Measurements from ENCODE around the gene ZFHX3.

The ZFHX3 gene

DNA sequence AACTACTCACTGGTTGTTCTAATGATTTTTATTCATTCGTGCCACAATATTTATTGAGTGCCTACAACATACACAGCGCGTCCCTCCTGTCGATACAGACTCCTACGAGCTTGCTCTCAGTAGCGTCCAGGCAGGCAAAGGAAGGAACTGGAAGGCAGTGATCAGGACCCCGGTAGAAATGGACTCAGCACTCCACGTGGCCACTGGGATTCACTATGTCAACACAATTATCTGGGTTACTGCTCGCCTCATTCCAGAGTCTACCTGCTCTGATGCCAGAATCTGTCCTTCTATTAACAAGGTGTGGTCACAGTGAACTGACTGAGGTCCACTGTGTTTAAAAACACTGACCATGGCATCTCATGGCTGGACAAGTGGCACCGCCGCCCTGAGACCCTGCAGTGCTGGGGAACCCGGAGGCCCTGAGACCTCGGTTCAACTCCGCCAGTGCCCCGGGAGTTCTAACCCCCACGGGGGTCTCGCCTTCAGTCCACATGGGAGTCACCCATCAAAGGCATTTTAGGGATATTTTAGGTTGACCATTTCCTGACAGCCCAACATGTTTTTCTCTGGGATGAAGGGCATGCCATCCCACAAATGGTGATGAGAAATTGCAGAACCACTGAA is 71.4 kb downstream of the ZFHX3 start:
- peaks cover 17 to 22% of the 10 kb centered on the region in 2 donors for H3K4me1 ChIP-seq (ENCODE audit: control insufficient read depth in 1 of 2, insufficient read depth in 2 of 2, low read length in 2 of 2)
- H3K4me3 ChIP-seq (ENCODE audit: low read depth in 1 of 2, low read length in 2 of 2) = no peak overlapping the region
- no peaks in the 10 kb centered on the region for H3K9me3 ChIP-seq (ENCODE audit: control insufficient read depth in 1 of 2, low read length in 2 of 2)
- H3K27ac ChIP-seq (ENCODE audit: low read depth, low read length) = no peak overlapping the region
- no peaks in the 10 kb centered on the region for H3K27me3 ChIP-seq (ENCODE audit: control insufficient read depth in 1 of 2, insufficient read depth in 2 of 2, low read length in 2 of 2)
- H3K9ac ChIP-seq (ENCODE audit: low read depth in 1 of 2, low read length in 2 of 2) = no peak overlapping the region
- H3K36me3 ChIP-seq (ENCODE audit: control insufficient read depth in 1 of 2, insufficient read depth in 2 of 2, low read length in 2 of 2) = no peaks in the 10 kb centered on the region

GRCh38 chr16:72975809-72976437 is 72.0 kb downstream of the ZFHX3 start:
- H3K27ac ChIP-seq (ENCODE audit: low read depth, low read length) = no peak overlapping the region
- H3K9me3 ChIP-seq (ENCODE audit: control insufficient read depth in 1 of 2, low read length in 2 of 2) = no peaks in the 10 kb centered on the region
- H3K36me3 ChIP-seq (ENCODE audit: control insufficient read depth in 1 of 2, insufficient read depth in 2 of 2, low read length in 2 of 2) = no peaks in the 10 kb centered on the region

DNA sequence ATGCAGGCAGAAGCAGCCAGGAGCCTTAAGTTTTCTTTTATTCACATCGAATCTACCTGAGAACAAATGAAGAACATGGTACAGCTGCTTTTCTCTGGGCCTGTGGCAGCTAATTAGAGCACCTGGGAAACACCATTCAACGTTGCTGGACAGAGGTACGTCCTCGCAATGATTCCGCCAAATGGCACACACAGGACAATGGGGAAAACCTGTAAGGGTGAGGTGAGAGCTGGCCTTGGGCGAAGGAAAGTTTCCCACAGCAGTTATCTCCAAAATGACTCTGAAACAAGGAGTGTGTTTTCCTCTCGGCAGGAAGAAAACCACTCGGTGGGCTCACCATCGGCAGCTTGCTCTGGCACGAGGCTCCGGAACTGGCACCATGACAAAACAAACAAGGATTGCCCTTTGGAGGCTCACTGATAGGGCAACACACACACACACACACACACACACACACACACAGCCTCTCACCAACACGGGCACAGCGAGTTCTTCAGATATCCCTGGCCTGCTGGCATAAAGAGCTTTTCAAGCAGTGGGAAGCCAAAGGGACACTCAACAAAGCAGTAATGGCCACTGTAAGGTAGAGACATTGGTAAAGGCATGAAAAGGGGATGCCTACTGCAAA is 73.7 kb downstream of the ZFHX3 start:
- Histone ChIP-seq H3K27ac (ENCODE audit: low read depth, low read length) (no peak overlapping the region), H3K9me3 (ENCODE audit: control insufficient read depth in 1 of 2, low read length in 2 of 2) (no peaks in the 10 kb centered on the region), H3K36me3 (ENCODE audit: control insufficient read depth in 1 of 2, insufficient read depth in 2 of 2, low read length in 2 of 2) (no peaks in the 10 kb centered on the region), H3K4me1 (ENCODE audit: control insufficient read depth in 1 of 2, insufficient read depth in 2 of 2, low read length in 2 of 2) (peaks cover 17 to 22% of the 10 kb centered on the region in 2 donors), H3K4me3 (ENCODE audit: low read depth in 1 of 2, low read length in 2 of 2) (peak overlapping the region in 1 of 2 donors; percentile 5), H3K9ac (ENCODE audit: low read depth in 1 of 2, low read length in 2 of 2) (no peak overlapping the region), H3K27me3 (ENCODE audit: control insufficient read depth in 1 of 2, insufficient read depth in 2 of 2, low read length in 2 of 2) (no peaks in the 10 kb centered on the region)

More at GRCh38 chr16:72975809-72976437, 72.0 kb downstream of the ZFHX3 start:
- Histone ChIP-seq H3K4me1 (ENCODE audit: control insufficient read depth in 1 of 2, insufficient read depth in 2 of 2, low read length in 2 of 2) (peaks cover 17 to 22% of the 10 kb centered on the region in 2 donors), H3K27me3 (ENCODE audit: control insufficient read depth in 1 of 2, insufficient read depth in 2 of 2, low read length in 2 of 2) (no peaks in the 10 kb centered on the region), H3K9ac (ENCODE audit: low read depth in 1 of 2, low read length in 2 of 2) (no peak overlapping the region), H3K4me3 (ENCODE audit: low read depth in 1 of 2, low read length in 2 of 2) (no peak overlapping the region)

DNA sequence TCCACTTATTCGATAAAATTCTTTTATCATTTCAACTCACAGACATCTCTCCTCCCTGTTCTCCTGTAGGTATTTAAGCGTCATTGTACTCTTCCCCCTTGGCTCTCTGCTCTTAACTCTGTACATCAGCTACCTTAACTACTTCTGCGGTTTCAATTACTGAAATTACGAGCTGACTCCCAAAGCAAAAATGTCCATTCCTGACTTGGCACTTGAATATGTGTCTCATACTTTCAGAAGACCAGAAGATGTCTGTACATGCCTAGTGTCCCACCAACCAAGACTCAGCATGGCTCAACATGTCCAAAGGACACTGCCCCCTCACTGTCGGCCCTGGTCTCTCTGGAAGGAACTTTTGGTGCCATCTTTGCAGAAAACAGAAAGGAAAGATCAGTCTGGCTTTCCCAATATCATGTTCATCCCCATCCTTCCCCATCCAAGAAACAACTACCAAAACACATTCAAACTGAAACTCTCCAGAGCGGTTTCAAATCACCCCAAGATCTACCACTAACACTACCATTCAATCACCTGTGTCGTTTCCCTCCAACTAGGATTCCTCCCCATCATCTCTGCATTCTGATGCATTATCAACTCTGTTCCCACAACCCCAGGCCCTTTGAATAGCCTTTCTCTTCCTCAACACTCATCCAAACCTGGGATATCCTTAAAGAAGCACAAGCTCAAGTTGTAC is 74.9 kb downstream of the ZFHX3 start:
- H3K4me1 ChIP-seq (ENCODE audit: control insufficient read depth in 1 of 2, insufficient read depth in 2 of 2, low read length in 2 of 2) = peaks cover 12 to 17% of the 10 kb centered on the region in 2 donors
- H3K27ac ChIP-seq (ENCODE audit: low read depth, low read length) = no peak overlapping the region
- H3K27me3 ChIP-seq (ENCODE audit: control insufficient read depth in 1 of 2, insufficient read depth in 2 of 2, low read length in 2 of 2) = no peaks in the 10 kb centered on the region
- no peaks in the 10 kb centered on the region for H3K9me3 ChIP-seq (ENCODE audit: control insufficient read depth in 1 of 2, low read length in 2 of 2)
- H3K4me3 ChIP-seq (ENCODE audit: low read depth in 1 of 2, low read length in 2 of 2) = no peak overlapping the region
- no peaks in the 10 kb centered on the region for H3K36me3 ChIP-seq (ENCODE audit: control insufficient read depth in 1 of 2, insufficient read depth in 2 of 2, low read length in 2 of 2)
- no peak overlapping the region for H3K9ac ChIP-seq (ENCODE audit: low read depth in 1 of 2, low read length in 2 of 2)

GRCh38 chr16:72971370-72971769 is 76.6 kb downstream of the ZFHX3 start:
- no peak overlapping the region for H3K27ac ChIP-seq (ENCODE audit: low read depth, low read length)
- H3K4me1 ChIP-seq (ENCODE audit: control insufficient read depth in 1 of 2, insufficient read depth in 2 of 2, low read length in 2 of 2) = peaks cover 6 to 12% of the 10 kb centered on the region in 2 donors
- H3K27me3 ChIP-seq (ENCODE audit: control insufficient read depth in 1 of 2, insufficient read depth in 2 of 2, low read length in 2 of 2) = no peaks in the 10 kb centered on the region
- no peaks in the 10 kb centered on the region for H3K36me3 ChIP-seq (ENCODE audit: control insufficient read depth in 1 of 2, insufficient read depth in 2 of 2, low read length in 2 of 2)
- no peak overlapping the region for H3K9ac ChIP-seq (ENCODE audit: low read depth in 1 of 2, low read length in 2 of 2)
- H3K9me3 ChIP-seq (ENCODE audit: control insufficient read depth in 1 of 2, low read length in 2 of 2) = no peaks in the 10 kb centered on the region
- no peak overlapping the region for H3K4me3 ChIP-seq (ENCODE audit: low read depth in 1 of 2, low read length in 2 of 2)

DNA sequence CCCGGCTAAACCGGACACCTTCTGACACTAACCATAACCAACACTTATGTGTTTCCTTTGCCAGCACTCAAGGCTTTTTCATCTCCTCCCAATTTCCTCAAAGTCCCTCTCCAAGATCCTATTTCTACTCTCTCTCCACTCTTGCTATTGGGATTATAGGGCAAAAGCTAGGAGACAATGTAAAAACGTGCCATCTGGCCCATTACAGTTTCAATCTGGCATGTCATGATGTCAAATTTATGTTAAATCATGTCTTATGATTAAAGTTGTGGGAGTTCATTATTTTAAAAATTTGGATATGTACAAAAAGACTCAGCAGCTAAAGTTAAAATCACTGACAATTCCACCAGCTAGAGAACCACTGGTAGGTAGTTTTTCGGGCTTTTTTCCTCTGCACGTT is 77.3 kb downstream of the ZFHX3 start:
- Histone ChIP-seq H3K9me3 (ENCODE audit: control insufficient read depth in 1 of 2, low read length in 2 of 2) (no peaks in the 10 kb centered on the region), H3K27me3 (ENCODE audit: control insufficient read depth in 1 of 2, insufficient read depth in 2 of 2, low read length in 2 of 2) (no peaks in the 10 kb centered on the region), H3K27ac (ENCODE audit: low read depth, low read length) (no peak overlapping the region), H3K9ac (ENCODE audit: low read depth in 1 of 2, low read length in 2 of 2) (no peak overlapping the region), H3K36me3 (ENCODE audit: control insufficient read depth in 1 of 2, insufficient read depth in 2 of 2, low read length in 2 of 2) (no peaks in the 10 kb centered on the region), H3K4me1 (ENCODE audit: control insufficient read depth in 1 of 2, insufficient read depth in 2 of 2, low read length in 2 of 2) (peaks cover 6 to 9% of the 10 kb centered on the region in 2 donors), H3K4me3 (ENCODE audit: low read depth in 1 of 2, low read length in 2 of 2) (no peak overlapping the region)

DNA sequence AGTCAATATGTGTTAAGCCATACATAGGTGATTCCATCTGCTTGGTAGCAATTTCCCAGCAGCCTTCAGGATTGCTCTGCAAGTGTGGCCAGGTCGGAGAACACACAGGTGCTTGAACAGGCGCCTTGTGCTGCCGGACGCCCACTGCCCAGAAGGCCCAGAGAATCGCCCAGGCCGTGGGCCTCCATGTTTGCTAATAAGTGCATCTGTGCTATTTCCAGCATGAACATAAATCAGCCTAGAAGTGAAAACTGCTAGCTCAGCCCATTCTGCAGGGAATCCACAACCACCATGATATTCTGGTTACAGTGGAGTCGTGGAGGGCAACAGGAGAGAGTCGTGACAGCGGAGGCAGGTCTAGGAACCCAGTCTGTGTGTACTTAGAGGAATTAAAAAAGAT is 78.1 kb downstream of the ZFHX3 start:
- no peak overlapping the region for H3K4me3 ChIP-seq (ENCODE audit: low read depth in 1 of 2, low read length in 2 of 2)
- peaks cover 4 to 8% of the 10 kb centered on the region in 2 donors for H3K4me1 ChIP-seq (ENCODE audit: control insufficient read depth in 1 of 2, insufficient read depth in 2 of 2, low read length in 2 of 2)
- no peaks in the 10 kb centered on the region for H3K36me3 ChIP-seq (ENCODE audit: control insufficient read depth in 1 of 2, insufficient read depth in 2 of 2, low read length in 2 of 2)
- no peaks in the 10 kb centered on the region for H3K27me3 ChIP-seq (ENCODE audit: control insufficient read depth in 1 of 2, insufficient read depth in 2 of 2, low read length in 2 of 2)
- no peak overlapping the region for H3K27ac ChIP-seq (ENCODE audit: low read depth, low read length)
- no peaks in the 10 kb centered on the region for H3K9me3 ChIP-seq (ENCODE audit: control insufficient read depth in 1 of 2, low read length in 2 of 2)
- H3K9ac ChIP-seq (ENCODE audit: low read depth in 1 of 2, low read length in 2 of 2) = no peak overlapping the region

- Histone ChIP-seq H3K4me1 (ENCODE audit: control insufficient read depth in 1 of 2, insufficient read depth in 2 of 2, low read length in 2 of 2) (peaks cover 0 to 1% of the 10 kb centered on the region in 2 donors), H3K36me3 (ENCODE audit: control insufficient read depth in 1 of 2, insufficient read depth in 2 of 2, low read length in 2 of 2) (no peaks in the 10 kb centered on the region), H3K9ac (ENCODE audit: low read depth in 1 of 2, low read length in 2 of 2) (no peak overlapping the region), H3K27ac (ENCODE audit: low read depth, low read length) (no peak overlapping the region), H3K4me3 (ENCODE audit: low read depth in 1 of 2, low read length in 2 of 2) (no peak overlapping the region), H3K27me3 (ENCODE audit: control insufficient read depth in 1 of 2, insufficient read depth in 2 of 2, low read length in 2 of 2) (no peaks in the 10 kb centered on the region), H3K9me3 (ENCODE audit: control insufficient read depth in 1 of 2, low read length in 2 of 2) (no peaks in the 10 kb centered on the region)
These were observed 78.8 kb downstream of the ZFHX3 start for GRCh38 chr16:72969146-72969545.

DNA sequence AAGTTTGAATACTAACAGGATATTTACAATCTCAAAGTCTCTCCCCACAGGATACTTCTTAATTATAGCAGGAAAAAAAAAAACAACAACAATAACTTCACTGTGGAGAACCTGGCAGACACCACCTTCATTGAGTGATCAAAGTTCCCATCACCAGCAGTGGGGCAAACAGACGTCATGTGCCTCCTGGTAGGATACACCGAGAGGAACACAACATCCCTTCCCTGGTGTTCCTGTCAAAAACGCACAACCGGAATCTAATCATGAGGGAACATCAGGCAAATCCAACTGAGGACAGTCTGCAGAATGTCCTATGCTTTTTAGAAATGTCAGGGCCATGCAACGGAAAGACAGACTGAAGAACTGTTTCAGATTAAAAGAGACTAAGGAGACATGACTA is 80.0 kb downstream of the ZFHX3 start:
- Histone ChIP-seq H3K4me1 (ENCODE audit: control insufficient read depth in 1 of 2, insufficient read depth in 2 of 2, low read length in 2 of 2) (no peaks in the 10 kb centered on the region), H3K27me3 (ENCODE audit: control insufficient read depth in 1 of 2, insufficient read depth in 2 of 2, low read length in 2 of 2) (no peaks in the 10 kb centered on the region), H3K9ac (ENCODE audit: low read depth in 1 of 2, low read length in 2 of 2) (no peak overlapping the region), H3K4me3 (ENCODE audit: low read depth in 1 of 2, low read length in 2 of 2) (no peak overlapping the region), H3K9me3 (ENCODE audit: control insufficient read depth in 1 of 2, low read length in 2 of 2) (no peaks in the 10 kb centered on the region), H3K36me3 (ENCODE audit: control insufficient read depth in 1 of 2, insufficient read depth in 2 of 2, low read length in 2 of 2) (no peaks in the 10 kb centered on the region), H3K27ac (ENCODE audit: low read depth, low read length) (no peak overlapping the region)

Data from duodenal mucosa (tissue), 2 donors.